Iris pigment epithelial cell (primary cell): ENCODE results near the gene CDH22.
A peak's percentile ranks its signal among the peaks of the same experiment; 100 is the strongest.

Experiments used
- DNase-seq: peaks from one replicate; pipeline ENCODE4 v3.0.0-alpha.2; 2011; ENCODE audit warnings: low read depth

CDH22 gene

GRCh38 chr20:46240881-46241280 is 67.4 kb downstream of the CDH22 start:
- no peak for DNase-seq

- DNase-seq: no peak
Observed at GRCh38 chr20:46240065-46240464, 68.2 kb downstream of the CDH22 start.

GRCh38 chr20:46237736-46238135 is 70.6 kb downstream of the CDH22 start:
- no peak for DNase-seq

GRCh38 chr20:46237227-46237626 is 71.1 kb downstream of the CDH22 start:
- DNase-seq: no peak

GRCh38 chr20:46235077-46235476 is 73.2 kb downstream of the CDH22 start:
- DNase-seq: no peak

GRCh38 chr20:46233701-46234100 is 74.6 kb downstream of the CDH22 start:
- no peak for DNase-seq

GRCh38 chr20:46232539-46232938 is 75.8 kb downstream of the CDH22 start:
- no peak for DNase-seq

- peak; percentile 43 for DNase-seq
Observed at GRCh38 chr20:46230801-46231282, 77.5 kb downstream of the CDH22 start.

- DNase-seq: no peak
Observed at GRCh38 chr20:46230106-46230491, 78.2 kb downstream of the CDH22 start.

- no peak for DNase-seq
Observed at GRCh38 chr20:46229478-46230105, 78.7 kb downstream of the CDH22 start.

- DNase-seq: no peak
Observed at GRCh38 chr20:46228670-46229069, 79.6 kb downstream of the CDH22 start.

GRCh38 chr20:46227272-46227767 is 81.0 kb downstream of the CDH22 start:
- no peak for DNase-seq

- DNase-seq: peak; percentile 61
Observed at GRCh38 chr20:46226602-46227001, 81.7 kb downstream of the CDH22 start.

GRCh38 chr20:46222521-46223007 is 85.7 kb downstream of the CDH22 start:
- DNase-seq: no peak

GRCh38 chr20:46221256-46221833 is 87.0 kb downstream of the CDH22 start:
- no peak for DNase-seq

- DNase-seq: no peak
Observed at GRCh38 chr20:46220455-46221207, 87.7 kb downstream of the CDH22 start.

GRCh38 chr20:46219920-46220319 is 88.4 kb downstream of the CDH22 start:
- DNase-seq: no peak

- DNase-seq: no peak
Observed at GRCh38 chr20:46219190-46219589, 89.1 kb downstream of the CDH22 start.

- no peak for DNase-seq
Observed at GRCh38 chr20:46218656-46219055, 89.6 kb downstream of the CDH22 start.

- no peak for DNase-seq
Observed at GRCh38 chr20:46217583-46217982, 90.7 kb downstream of the CDH22 start.

GRCh38 chr20:46216770-46217464 is 91.4 kb downstream of the CDH22 start:
- DNase-seq: no peak
